GM15510 (cell line): ENCODE measurements around the gene S100PBP.

Source experiments
- POLR2A ChIP-seq: IDR thresholded peaks from 3 replicates; pipeline ENCODE4 v1.6.1; 2011; ENCODE audit warnings: borderline replicate concordance; ENCODE audit not compliant: insufficient read length; ENCODE audit errors: extremely low read depth

S100PBP gene

GRCh38 chr1:32817159-32817814 lies at the start of gene S100PBP, which contains the start of gene YARS1:
Gene S100PBP (plus strand): TSS chr1:32817653. CDS start chr1:32826100, 8,447 bp downstream.
Gene YARS1 (minus strand): TSS chr1:32817358. CDS start chr1:32817244, 114 bp downstream.
- TF ChIP-seq POLR2A: peak; percentile 78

GRCh38 chr1:32768110-32768850 lies 49.2 kb upstream of the S100PBP start:
- no peak for TF ChIP-seq POLR2A

GRCh38 chr1:32769524-32770220 lies 47.8 kb upstream of the S100PBP start:
- TF ChIP-seq POLR2A: no peak

DNA sequence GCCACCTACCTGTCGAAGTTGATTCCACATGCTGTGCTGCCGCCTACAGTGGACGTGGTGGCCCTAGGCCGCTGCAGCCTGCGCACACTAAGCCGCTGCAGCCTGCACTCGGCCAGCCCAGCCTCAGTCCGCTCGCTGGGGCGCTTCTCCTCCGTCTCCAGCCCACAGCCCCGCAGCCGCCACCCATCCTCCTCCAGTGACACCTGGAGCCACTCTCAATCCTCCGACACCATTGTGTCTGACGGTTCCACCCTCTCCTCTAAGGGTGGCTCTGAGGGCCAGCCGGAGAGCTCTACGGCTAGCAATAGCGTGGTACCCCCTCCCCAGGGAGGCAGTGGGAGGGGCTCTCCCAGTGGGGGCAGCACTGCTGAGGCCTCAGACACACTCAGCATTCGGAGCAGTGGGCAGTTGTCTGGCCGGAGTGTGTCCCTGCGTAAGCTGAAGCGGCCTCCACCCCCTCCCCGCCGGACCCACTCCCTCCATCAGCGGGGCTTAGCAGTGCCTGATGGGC lies 47.2 kb upstream of the S100PBP start:
- no peak for TF ChIP-seq POLR2A

GRCh38 chr1:32770741-32771548 lies 46.5 kb upstream of the S100PBP start:
- TF ChIP-seq POLR2A: no peak

- TF ChIP-seq POLR2A: no peak
These were observed 45.7 kb upstream of the S100PBP start for GRCh38 chr1:32771561-32772280.

- TF ChIP-seq POLR2A: no peak
These were observed 45.0 kb upstream of the S100PBP start for GRCh38 chr1:32772281-32773017.

GRCh38 chr1:32773018-32773763 lies 44.3 kb upstream of the S100PBP start:
- TF ChIP-seq POLR2A: peak; percentile 30

DNA sequence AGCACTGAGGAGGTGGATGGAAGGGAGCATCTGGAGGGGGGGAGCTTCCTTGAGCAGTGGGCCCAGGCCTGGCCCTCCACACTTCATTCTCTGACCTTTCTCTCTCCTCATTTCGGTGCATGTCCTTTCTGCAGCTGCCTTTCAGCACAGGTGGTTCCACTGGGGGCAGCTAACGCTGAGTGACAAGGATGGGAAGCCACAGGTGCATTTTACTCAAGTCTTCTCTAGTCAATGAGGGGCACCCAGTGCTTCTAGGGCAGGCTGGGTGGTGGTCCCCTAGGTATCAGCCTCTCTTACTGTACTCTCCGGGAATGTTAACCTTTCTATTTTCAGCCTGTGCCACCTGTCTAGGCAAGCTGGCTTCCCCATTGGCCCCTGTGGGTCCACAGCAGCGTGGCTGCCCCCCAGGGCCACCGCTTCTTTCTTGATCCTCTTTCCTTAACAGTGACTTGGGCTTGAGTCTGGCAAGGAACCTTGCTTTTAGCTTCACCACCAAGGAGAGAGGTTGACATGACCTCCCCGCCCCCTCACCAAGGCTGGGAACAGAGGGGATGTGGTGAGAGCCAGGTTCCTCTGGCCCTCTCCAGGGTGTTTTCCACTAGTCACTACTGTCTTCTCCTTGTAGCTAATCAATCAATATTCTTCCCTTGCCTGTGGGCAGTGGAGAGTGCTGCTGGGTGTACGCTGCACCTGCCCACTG lies 43.5 kb upstream of the S100PBP start:
- no peak for TF ChIP-seq POLR2A

DNA sequence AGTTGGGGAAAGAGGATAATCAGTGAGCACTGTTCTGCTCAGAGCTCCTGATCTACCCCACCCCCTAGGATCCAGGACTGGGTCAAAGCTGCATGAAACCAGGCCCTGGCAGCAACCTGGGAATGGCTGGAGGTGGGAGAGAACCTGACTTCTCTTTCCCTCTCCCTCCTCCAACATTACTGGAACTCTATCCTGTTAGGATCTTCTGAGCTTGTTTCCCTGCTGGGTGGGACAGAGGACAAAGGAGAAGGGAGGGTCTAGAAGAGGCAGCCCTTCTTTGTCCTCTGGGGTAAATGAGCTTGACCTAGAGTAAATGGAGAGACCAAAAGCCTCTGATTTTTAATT lies 43.0 kb upstream of the S100PBP start:
- no peak for TF ChIP-seq POLR2A

GRCh38 chr1:32774950-32775634 lies 42.4 kb upstream of the S100PBP start:
- no peak for TF ChIP-seq POLR2A
